ENCODE results near the gene RNF8.
"Not testable (repeated sequence)": the region's sequence is repeated elsewhere in the genome, so short reads cannot be mapped to it uniquely, and the experiment has no call there.

The RNF8 gene

DNA sequence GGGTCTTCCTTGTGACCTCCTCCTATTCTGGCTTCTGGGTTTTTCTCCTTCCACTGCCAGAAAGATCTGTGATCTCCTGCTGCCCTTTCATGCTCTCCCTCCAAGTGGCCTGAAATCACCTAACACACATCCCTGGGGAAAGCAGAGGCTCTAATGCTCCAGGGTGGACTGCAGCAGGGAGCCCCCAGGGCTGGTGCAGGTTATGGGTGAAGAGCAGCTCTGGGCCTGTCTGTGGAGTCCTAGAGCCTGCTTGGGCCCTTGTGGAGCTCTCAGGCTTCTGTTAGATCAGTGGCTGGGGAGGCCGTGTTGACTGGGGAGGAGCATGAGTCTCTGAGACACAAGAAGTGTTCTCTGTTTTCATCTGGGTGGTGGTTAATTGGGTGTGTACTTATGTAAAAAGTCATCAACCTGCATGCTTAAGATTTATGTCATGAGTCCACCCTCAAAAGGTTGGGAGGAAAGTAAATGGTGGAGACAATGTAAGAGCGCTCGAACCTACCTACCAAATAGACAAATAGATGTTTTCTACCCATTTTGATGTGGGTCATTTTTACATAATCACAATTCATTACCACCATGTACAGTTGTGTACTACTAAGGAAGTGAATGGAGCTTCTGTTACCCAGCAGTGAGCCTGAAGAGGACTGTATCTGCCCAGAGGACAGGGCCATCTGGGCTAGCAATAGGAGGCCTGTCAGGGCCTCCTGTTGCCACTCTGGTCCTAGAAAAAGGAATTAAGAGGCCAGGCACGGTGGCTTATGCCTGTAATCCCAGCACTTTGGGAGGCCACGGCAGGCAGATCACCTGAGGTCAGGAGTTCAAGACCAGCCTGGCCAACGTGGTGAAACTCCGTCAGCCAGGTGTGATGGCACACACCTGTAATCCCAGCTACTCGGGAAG lies 32.0 kb upstream of the RNF8 start:
- no peak for DNase-seq

DNA sequence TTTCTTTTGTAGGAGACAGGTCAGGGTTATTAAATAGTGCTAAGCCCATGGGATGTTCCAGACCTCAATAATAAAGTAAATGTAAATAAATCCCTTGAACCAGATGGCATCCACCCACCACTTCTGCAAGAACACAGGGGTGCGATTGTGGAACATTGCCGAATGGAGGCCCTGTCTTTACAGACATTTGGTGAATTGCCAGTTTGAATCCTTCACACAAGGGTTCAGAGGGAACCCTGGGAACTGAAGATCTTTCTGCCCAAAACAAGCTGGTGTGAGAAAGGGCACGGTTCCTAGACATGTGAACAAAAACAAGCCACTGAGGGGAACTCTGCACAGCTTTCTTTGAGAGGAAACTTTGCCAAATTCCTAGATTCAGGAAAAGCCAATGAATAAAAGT lies 30.2 kb upstream of the RNF8 start:
- no peak for DNase-seq

DNA sequence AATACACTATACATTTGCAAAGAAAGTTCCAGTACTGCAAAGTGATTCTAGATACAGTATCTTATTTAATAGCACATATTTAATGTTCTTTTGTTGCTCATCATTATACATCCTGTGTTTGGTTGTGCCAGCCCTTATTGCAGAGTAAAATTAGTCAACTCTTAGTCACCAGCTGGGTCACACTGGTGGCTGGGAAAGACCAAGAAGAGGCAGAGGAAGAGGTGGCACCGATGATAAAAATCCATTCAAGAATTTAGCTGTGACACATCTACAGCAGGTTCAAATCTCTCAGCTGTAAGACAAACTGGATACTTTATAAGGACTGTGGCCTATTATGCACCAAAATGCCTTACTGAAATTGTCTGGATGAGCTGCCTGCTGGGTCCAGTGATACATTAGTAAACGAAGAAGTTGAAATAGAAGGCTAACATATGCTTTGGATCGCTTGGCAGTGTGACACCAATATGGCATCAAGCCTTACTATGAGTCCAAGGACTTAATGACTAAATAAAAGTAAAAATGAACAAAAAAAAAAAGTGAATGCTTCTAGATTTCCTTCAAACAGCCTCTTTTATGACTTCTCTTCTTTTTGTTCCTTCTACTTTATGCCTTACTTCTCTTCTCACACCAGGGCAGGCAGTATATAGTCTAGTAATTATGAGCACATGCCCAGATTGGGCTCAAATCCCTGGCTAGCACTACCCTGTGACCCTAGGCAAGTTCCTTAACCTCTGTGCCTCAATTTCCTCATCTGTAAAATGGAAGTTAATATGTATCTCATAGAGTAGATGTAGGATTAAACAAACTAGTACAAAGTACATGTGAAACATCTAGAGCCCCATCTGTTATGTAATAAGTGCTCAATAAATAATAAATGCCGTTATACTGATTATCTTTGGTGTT lies 29.4 kb upstream of the RNF8 start:
- DNase-seq = no peak

DNA sequence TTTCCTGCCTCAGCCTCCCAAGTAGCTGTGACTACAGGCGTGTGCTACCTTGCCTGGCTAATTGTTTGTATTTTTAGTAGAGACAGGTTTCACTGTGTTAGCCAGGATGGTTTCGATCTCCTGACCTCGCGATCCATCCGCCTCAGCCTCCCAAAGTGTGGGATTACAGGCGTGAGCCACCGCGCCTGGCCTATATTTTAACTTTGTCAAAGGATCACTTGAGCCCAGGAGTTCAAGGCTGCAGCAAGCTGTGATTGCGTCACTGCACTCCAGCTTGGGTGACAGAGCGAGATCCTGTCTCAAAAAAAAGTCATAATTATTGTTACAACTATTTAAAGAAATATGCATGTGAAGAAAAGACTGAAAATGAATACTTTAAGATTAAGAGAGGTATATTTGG lies 23.4 kb upstream of the RNF8 start:
- DNase-seq = not testable (repeated sequence)

DNA sequence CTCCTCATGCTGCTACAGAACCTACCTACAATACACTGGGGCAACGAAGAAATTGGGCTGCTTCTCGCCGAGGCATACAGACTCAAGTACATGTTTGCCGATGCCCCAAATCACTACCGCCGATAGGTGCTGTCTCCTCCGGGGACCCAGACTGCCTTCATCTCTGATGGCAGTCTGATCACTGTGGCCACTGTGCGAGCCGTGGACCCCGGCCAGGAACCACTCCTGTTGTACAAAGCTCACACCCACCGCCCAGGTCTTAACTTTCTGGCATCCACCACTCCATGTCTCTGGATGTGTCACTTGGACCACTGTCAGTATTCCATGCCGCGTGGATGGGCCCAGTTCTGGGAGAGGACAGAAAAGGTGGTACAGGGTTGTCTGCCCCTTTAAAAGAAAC lies 22.7 kb upstream of the RNF8 start:
- no peak for DNase-seq

DNA sequence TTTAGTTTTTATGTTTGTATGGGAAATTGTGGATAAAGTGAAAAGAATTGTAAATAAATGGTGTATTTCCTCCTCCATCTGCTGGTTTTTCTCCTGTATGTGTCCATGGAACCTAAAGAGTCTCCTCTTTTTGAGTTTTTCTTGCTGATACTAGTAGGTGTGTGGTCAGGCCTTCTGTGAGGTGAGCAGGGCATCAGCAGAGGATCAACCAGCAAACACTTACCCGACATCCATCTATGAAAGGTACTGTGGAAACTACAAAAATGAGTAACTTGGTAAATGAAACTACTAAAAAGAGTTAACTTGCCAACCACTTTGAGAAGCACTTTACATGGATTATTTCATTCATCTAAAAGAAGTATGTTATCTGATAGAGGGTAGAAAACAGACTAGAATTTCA lies 20.9 kb upstream of the RNF8 start:
- DNase-seq = no peak

DNA sequence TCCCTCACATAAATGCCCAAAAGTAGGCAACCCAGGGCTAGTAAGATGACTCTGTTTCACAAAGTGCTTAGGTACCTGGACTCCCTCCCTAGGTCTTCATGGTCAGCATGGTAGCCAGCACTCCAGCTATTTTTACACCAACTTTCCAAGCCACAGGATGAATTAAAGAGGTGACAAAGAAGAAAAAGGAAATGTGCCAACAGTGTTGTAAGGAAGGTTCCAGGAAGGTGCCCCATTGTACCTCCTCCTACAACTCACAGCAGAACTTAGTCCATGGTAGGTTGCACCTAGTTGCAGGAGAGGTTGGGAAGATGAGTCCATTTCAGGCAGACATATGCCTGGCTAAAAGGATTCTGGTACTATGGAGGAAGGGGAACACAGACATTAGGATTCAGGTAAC lies 19.7 kb upstream of the RNF8 start:
- DNase-seq = no peak

DNA sequence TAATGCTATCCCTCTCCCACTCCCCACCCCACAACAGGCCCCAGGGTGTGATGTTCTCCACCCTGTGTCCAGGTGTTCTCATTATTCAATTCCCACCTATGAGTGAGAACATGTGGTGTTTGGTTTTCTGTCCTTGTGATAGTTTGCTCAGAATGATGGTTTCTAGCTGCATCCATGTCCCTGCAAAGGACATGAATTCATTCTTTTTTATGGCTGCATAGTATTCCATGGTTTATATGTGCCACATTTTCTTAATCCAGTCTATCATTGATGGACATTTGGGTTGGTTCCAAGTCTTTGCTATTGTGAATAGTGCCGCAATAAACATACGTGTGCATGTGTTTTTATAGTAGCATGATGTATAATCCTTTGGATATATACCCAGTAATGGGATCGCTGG lies 15.5 kb upstream of the RNF8 start:
- not testable (repeated sequence) for DNase-seq

DNA sequence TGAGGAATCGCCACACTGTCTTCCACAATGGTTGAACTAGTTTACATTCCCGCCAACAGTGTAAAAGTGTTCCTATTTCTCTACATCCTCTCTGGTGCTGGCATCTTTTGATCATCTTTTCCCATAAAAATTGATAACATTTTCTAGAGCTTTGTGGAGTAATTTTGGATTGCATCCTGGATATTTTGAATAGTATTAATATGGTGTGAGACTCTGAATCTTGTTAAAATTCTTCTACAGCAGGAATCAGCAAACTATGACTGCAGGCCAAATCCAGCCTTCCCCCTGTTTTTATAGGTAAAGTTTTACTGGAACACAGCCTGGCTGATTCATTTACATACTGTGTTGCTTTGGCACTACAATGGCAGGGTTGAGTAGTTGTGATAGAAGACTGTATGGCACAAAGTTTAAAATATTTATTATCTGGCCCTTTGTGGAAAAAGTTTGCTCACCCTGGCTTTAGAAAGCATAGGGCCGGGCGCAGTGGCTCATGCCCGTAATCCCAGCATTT lies 15.0 kb upstream of the RNF8 start:
- no peak for DNase-seq

DNA sequence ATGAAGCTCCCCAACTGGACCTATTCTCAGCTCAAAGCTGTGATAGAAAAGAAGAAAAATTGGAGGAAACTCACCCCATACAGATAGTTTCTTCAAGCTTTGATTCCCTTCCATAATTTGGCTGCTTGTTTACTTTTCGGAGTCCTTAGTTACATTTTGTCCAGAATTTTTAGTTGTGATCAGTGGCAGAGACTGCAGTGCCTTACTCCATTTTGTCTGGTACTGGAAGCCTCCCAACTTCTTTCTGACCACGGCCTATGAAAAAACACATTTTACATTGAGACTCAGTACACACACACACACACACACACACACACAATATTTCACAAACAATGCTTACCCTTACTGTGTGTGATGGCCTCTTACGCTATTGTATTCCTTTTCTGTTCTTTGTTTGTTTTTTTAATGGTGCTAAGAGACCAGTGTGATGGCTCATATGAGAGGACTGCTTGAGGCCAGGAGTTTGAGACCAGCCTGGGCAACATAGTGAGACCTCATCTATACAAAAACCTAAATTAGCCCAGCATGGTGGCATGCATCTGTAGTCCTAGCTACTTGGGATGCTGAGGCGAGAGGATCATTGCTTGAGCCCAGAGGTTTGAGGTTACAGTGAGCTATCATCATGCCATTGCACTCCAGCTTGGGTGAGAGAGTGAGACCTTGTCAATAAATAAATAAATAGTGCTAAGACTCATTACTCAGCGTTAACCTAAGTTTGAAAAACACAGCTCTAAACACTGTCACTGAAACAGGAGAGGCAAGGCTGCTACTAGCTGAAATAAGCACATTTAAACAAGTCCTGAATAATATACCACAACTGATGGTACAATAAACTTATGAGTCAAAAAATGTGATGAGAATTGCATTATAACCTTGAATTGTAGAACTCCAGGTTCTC lies 13.8 kb upstream of the RNF8 start:
- no peak for DNase-seq

DNA sequence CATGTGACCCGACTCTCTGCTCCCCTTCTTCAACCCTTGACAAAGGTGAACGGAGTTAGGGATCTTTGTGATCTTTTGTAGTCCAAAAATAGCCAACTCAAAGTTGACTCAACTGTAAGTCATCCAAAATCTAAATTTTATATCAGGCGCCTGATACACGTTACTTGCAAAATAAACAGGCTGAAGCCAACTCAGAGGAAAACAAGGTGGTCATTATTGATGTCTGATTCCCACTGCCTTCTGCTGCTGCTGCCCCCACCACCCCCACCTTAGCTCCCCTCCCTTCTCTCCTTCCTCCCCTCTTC lies 13.2 kb upstream of the RNF8 start:
- no peak for DNase-seq

DNA sequence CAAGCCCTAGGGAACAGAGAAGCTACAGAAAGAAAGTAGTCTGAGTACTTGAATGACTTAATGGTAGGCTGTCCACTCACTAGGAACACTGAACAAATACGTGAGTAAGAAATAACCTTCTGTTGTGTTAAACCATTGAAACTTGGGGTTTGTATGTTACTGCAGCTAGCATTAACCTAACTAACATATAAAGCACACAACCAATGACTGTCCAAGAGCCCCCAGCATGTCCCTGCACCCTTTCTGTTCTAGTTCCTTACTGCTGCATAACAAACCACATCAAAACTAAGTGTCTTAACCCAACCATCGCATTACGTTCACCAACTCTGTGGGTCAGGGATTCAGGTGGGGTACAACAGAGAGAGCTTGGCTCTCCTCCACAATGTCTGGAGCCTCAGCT lies 10.5 kb upstream of the RNF8 start:
- no peak for DNase-seq

DNA sequence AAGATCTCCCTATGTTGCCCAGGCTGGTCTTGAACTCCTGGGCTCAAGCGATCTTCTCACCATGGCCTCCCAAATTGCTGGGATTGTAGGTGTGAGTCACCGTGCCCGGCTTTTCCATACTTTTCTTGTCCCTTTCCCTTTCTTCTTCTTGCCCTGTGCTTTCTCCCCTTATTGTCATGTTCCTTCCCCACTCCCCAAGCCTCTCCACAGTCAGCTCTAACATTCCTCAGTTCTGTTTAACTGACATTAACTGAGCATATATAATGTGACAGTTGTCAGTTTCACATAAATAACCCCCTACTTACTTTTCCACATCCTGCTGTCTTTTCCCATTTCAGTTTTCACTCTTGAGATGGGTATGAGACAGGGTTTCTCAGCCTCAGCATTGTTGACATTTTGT lies 9.5 kb upstream of the RNF8 start:
- no peak for DNase-seq

DNA sequence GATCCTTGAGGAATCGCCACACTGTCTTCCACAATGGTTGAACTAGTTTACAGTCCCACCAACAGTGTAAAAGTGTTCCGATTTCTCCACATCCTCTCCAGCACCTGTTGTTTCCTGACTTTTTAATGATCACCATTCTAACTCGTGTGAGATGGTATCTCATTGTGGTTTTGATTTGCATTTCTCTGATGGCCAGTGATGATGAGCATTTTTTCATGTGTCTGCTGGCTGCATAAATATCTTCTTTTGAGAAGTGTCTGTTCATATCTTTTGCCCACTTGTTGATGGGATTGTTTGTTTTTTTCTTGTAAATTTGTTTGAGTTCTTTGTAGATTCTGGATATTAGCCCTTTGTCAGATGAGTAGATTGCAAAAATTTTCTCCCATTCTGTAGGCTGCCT lies 8.0 kb upstream of the RNF8 start:
- DNase-seq = not testable (repeated sequence)

DNA sequence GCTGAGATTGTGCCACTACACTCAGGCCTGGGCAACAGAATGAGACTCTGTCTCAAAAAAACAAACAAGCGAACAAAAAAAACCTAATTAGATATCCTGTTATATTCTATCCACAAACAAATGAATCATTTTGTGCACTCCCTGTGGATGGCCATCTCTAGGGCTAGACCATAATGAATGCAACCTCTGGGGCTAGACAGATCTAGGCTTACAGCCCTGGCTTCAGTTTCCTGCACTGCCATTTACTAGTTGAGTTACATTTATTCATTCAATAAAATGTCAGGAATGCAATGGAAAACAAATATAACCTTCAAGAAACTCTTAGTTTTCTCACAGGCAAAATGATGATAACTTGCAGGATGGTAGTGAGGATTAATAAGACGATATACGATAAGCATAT lies 6.6 kb upstream of the RNF8 start:
- no peak for DNase-seq

DNA sequence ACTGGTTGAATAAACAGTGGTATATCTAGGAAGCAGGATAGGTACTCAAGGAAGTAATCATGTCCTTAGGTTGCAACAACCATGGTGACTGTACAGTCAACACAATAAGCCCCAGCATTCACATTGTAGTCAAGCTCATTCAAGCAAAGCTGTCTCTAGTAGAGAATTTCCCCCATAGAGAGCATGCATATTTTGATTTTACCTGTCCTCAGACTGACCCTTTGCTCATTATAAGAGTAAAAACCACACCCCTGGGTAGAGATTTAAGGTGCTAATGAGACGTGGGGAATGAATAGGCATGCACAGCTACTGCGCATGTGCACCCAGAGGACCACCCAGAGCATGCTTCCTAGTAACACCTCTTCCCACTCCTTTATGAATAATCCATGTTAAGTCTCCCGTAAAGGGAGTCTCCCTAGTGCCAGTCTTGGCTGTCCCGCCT lies 6.1 kb upstream of the RNF8 start:
- DNase-seq = no peak

DNA sequence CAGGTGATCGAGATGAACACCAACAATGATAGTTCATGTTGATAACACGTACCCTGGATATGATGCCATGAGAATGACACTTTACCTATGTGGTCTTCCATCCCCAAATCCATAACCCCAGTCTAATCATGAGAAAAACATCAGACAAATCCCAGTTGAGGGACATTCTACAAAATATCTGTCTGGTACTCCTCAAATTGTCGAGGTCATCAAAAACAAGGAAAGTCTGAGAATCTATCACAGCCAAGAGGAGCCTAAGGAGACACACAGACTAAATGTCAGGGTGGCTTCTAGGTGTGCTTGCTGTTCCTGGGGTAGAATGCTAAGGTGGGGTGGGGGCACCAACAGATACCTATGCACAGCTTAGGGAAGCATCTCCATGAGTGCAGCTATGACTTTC lies 2.8 kb upstream of the RNF8 start:
- no peak for DNase-seq

DNA sequence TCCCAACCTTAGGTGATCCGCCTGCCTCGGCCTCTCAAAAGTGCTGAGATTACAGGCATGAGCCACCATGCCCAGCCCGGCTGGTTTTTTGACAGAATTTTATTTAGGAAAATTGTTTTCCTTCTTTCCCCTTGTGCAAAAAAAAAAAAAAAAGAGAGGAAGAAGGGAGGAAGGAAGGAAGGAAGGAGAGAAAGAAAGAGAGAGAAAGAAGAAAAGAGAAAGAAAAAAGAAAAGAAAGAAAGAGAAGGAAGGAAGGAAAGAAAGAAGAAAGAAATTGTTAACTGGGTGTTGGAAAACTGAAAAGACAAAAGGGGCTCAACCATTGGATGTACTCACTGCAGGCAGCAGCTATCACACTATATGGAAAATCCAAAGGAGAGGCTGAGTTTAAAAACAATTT lies 1.4 kb upstream of the RNF8 start:
- DNase-seq = no peak

DNA sequence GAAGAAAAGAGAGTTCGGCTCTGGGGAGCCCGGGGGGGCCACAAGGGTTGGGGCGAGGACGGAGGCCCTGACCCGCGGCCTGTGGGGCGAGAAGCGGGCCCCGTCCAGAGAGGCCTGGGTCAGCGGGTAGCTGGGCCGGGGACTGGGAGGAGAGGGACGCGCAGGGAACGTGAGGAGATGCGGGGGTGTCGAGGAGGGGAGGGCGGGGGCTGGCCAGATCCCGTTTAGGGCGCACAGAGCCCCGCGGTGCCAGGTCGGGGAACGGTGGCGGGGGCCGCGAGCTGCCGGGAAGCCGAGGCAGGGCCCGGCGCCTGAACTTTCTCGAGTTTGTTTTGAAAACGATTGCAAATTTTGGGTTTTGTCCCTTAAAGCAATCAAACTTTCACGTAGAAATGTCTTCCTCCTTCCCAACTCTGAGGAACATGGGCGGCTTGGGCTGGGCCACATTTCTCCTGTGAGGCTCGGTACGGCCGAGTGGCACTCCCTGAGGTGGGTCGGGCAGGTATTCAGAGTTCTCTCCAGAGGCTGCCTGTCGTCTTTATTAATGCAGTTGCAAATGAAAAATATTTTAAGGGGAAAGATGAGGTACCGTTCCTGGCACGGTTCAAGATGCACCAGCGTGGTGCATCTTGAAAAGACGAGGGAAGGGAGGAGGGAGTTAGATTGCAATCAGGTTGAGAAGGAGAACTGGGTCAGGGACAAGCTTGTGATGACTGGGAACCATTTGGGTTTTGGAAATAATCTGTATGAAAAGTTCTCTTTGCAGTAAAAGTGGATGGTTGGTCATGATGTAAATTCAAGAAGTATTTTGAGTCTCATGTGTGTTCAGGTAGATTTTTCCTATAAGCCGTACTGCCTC lies 972 bp downstream of the RNF8 start:
- no peak for DNase-seq

DNA sequence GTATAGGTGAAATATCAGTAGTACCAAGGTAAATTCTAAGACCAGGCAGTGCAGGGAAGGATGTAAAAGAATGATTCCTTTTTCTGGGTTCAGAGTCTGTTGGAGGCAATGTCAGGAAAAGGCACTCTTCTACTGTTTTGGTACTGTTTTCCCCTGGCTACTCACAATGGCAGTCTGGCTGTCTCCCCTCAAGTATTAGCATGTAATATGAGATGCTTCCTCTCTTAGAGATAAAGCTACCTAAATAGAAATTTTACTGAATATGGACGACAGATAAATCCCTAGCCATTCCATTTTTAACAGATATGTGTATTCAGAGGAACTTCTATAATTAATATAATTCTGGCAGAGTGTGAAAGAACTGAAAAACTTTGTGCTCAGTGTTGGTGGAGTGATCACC lies 3.5 kb downstream of the RNF8 start:
- DNase-seq = no peak

DNA sequence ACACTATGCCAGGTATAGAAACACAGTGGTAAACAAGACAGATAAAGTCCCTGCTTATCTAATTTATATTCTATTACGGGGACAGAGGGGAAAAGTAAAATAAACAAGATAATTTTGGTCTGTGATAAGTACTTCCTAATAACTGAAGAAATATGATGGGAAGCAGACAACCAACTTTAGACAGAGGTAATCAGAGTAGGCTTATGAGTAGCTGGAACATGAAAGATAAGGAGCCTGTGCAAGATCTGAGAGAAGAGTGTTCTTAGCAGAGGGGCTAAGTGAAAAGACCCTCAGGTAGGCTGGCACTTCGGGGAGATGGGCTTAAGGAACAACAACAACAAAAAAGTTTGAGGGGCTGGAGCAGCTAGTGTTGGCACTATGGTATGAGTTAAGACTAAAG lies 4.1 kb downstream of the RNF8 start:
- DNase-seq = no peak

DNA sequence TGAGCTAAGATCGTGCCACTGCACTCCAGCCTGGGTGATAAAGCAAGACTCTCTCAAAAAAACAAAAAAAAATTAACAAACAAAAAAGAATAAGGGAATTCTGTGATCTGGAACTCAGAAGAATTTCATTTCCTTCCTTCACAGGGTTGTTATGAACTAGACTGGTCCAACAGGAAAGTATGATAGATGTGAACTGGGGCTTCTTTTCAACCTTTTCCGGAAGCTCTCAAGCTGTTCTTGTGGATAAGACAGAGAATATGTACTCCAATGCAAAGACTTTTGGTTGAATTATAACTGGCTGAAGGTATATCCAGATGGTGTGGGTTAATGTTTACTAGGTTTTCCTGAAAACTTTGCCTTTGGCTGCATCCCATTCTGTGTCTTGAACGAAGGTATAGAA lies 5.3 kb downstream of the RNF8 start:
- DNase-seq = no peak

All from hippocampal formation (tissue), 2 donors.